D721Med (cell line): Measurements from ENCODE around the gene TDP2.
A peak's percentile ranks its signal among the peaks of the same experiment; 100 is the strongest.
"Not testable (repeated sequence)": the region's sequence is repeated elsewhere in the genome, so short reads cannot be mapped to it uniquely, and the experiment has no call there.

Source experiments
- DNase-seq: peaks from one replicate; pipeline ENCODE4 v3.0.0; 2011; ENCODE audit warnings: low spot score; ENCODE audit not compliant: insufficient read length
- FAIRE-seq: peaks from 2 replicates; lab custom pipeline; 2011; peaks lifted over from hg19 to GRCh38; lab: Jason Lieb, UNC
- CTCF ChIP-seq: IDR thresholded peaks from 2 replicates; pipeline ENCODE4 v1.5.1; 2012; ENCODE audit warnings: mild to moderate bottlenecking, control low read depth; ENCODE audit not compliant: insufficient read depth; ENCODE audit errors: missing control alignments

The TDP2 gene

DNA sequence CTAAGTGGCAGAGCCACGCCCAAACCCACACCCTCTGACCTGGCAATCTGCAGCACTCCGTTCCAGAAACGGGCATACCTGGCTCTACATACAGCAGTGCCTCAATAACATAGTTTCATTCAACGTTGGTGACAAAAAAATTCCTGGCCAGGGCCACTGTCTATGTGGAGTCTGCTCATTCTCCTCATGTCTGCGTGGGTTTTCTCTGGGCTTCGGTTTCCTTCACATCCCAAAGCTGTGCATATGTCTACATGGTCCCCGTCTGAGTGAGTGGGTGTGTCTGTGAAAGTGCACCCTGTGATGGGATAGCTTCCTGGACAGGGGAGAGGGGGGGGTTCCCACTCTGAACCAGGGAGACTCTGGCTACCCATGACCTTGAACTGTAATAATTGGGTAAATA is 22.8 kb downstream of the TDP2 start:
- no peak for TF ChIP-seq CTCF
- DNase-seq: no peak
- FAIRE-seq: no peak

DNA sequence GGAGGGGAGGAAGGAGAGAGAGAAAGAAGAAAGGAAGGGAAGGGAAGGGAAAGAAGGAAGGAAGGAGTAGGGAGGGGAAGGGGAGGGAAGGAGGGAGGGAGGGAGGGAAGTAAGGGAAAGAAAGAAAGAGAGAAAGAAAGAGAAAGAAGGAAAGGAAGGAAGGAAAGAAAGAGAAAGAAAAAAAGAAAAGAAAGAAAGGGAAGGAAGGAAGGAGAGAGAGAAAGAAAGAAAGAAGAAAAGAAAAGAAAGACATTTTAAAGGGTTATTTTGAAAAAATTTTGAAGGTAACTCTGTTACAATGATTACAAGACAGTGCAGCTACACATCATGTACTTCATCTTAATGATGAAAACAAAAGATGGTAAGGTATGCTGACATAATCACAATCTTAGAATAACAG is 24.6 kb downstream of the TDP2 start:
- no peak for TF ChIP-seq CTCF
- DNase-seq: no peak
- no peak for FAIRE-seq

DNA sequence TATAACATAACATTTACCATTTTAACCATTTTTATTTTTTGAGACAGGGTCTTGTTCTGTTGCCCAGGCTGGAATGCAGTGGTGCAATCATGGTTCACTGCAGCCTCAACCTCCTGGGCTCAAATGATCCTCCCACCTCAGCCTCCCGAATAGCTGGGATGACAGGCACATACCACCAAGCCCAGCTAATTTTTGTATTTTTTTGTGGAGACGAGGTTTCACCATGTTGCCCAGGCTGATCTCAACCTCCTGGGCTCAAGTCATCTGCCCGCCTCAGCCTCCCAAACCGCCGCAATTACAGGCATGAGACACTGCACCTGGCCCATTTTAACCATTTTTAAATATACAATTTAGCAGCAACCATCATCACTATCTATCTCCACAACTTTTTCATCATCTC is 26.1 kb downstream of the TDP2 start:
- DNase-seq, FAIRE-seq: not testable (repeated sequence)

GRCh38 chr6:24640166-24640565 is 26.5 kb downstream of the TDP2 start:
- DNase-seq: no peak
- FAIRE-seq: no peak
- no peak for TF ChIP-seq CTCF

DNA sequence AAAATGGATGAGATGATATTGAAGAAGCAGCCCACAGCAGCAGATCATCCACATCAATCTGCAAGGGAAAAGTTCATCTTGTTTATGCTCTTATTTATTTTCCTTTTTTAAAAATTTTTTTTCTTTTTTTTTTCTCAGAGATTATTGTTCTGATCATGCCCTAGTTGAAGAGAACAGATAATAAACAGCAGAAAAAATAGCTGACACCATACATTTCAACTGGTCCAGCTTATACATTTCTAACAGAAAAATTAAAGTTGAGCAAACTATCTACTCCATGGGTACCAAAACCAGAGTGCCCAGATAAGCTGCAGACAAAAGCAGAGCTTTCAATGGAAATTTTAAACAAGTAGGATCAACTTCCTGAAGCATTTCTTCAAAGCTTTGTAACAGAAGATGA is 30.0 kb downstream of the TDP2 start:
- FAIRE-seq: no peak
- DNase-seq: no peak
- TF ChIP-seq CTCF: no peak

- DNase-seq: peak; percentile 24
- no peak for TF ChIP-seq CTCF
- FAIRE-seq: peak; percentile 61
Observed at GRCh38 chr6:24632573-24632972, 34.1 kb downstream of the TDP2 start.

- no peak for TF ChIP-seq CTCF
- FAIRE-seq: no peak
- no peak for DNase-seq
Observed at GRCh38 chr6:24631671-24632070, 35.0 kb downstream of the TDP2 start.
